HepG2 (cell line): ENCODE data around the gene MBTPS2. TPM values are rescaled to one million over a fixed set of nuclear protein-coding genes. Genes with fewer than 3 reads are reported as not detected.
A peak's percentile ranks its signal among the peaks of the same experiment; 100 is the strongest.

Experiments
- FOXK1 ChIP-seq: sonication (generic); formaldehyde crosslinking; IDR thresholded peaks from 2 replicates; pipeline ENCODE4 v1.4.0; 2020; ENCODE audit warnings: low read depth, missing genetic modification reagents, borderline replicate concordance
- KAT7 ChIP-seq: IDR thresholded peaks from 2 replicates; pipeline ENCODE4 v1.6.1; 2018; ENCODE audit warnings: borderline replicate concordance, missing compliant biosample characterization
- PAF1 ChIP-seq: IDR thresholded peaks from 2 replicates; pipeline ENCODE4 v1.6.1; 2016; ENCODE audit warnings: missing genetic modification reagents, missing compliant biosample characterization
- PCBP2 ChIP-seq: fragments of 200-400 bp; formaldehyde crosslinking; optimal IDR thresholded peaks from 2 replicates; pipeline ENCODE3; 2018; ENCODE audit warnings: low read length, low read depth; ENCODE audit not compliant: poor library complexity, severe bottlenecking
- U2AF1 ChIP-seq: fragments of 200-400 bp; formaldehyde crosslinking; optimal IDR thresholded peaks from 2 replicates; pipeline ENCODE3; 2017; ENCODE audit warnings: mild to moderate bottlenecking, low read depth, low read length
- ZNF207 ChIP-seq: fragments of 450-650 bp; IDR thresholded peaks from 2 replicates; pipeline ENCODE4 v1.6.1; 2016; ENCODE audit warnings: antibody characterized with exemption, borderline replicate concordance
- ZNF775 ChIP-seq: sonication (generic); formaldehyde crosslinking; IDR thresholded peaks from 2 replicates; pipeline ENCODE4 v1.4.0; 2020; ENCODE audit warnings: missing genetic modification reagents, mild to moderate bottlenecking, moderate library complexity, borderline replicate concordance
- polyA plus RNA-seq, 8 experiments: library from polyadenylated mRNA; depleted of rRNA in 3 of 8; stranded (reverse) in 7 of 8; unstranded in 1 of 8; fragments of >200 nt; fragmentation: Illumina TruSeq in 4 of 8; extraction: Trizol in 4 of 8; gene quantifications; 2 replicates each; pipeline versions ENCODE4 v1.2.1 to v1.2.3, GENCODE V29; 2011 to 2016; ENCODE audit warnings: low read depth in 4 of 8, missing spikeins in 1 of 8, mixed read lengths in 1 of 8; ENCODE audit not compliant: insufficient read depth in 1 of 8
- total RNA-seq, 5 experiments: library from RNA; depleted of rRNA; stranded (reverse); fragments of >200 nt; fragmentation: Illumina TruSeq; extraction: Trizol; gene quantifications; 2 replicates each; pipeline ENCODE4 v1.2.3, GENCODE V29; 2016; ENCODE audit warnings: low read depth in 1 of 5
- TF ChIP-seq, protein P1 (sequence below): sonication (generic); formaldehyde crosslinking; IDR thresholded peaks from 2 replicates; pipeline ENCODE4 v1.8.1; 2023; ENCODE audit warnings: mild to moderate bottlenecking, missing genetic modification reagents
- TF ChIP-seq, protein P2 (sequence below): sonication (generic); formaldehyde crosslinking; IDR thresholded peaks from 2 replicates; pipeline ENCODE4 v1.4.0; 2020; ENCODE audit warnings: mild to moderate bottlenecking, low read depth, missing genetic modification reagents
- TF ChIP-seq, protein P3 (sequence below): sonication (generic); formaldehyde crosslinking; IDR thresholded peaks from 2 replicates; pipeline ENCODE4 v1.4.0; 2020; ENCODE audit warnings: mild to moderate bottlenecking, missing genetic modification reagents

Gene MBTPS2
- total and polyA plus RNA-seq, 2 of the 13 experiments (the other 11 are each of a cell fraction or from before 2014, with no cell fraction given) = 5.7 to 14.4 TPM

DNA sequence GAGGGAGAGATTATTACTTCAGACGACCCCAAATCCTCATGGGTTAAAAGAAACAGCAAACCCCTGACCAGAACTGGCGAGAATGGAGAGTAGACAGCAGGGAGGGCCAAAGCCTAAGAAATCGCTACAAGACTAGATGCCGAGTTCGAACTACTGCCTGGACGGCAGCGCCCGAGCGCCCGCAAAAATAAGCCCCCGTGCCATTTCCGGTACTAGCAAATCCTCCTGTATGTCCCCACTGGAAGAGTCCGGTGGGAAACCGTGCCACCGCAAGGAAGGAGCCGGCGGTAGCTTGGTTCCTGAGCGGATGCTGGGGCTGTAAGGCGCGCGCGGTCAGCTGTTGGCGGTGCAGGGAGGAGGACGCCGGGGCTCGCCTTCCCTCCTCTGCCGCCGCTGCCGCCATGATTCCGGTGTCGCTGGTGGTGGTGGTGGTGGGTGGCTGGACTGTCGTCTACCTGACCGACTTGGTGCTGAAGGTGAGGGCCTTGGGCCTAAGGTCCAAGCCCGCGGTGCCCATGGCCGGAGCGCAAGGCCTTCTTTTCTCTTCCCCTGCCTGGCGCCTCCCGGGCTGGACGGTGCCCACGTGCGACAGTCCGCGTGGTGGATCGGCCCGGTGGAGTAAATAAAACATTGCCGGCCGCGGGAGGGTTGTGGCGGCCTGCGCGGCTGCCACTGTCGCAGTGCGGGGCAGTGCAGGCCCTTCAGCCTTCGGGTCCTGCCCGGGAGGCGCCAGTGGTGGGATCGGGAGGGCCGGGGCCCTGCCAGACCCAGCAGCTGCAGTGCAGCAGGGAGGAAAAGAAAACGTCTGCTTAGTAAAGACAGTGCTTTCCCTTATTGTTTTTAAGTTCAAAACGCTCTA is at the start of gene MBTPS2 (continued):
- TF ChIP-seq, protein P1, sequence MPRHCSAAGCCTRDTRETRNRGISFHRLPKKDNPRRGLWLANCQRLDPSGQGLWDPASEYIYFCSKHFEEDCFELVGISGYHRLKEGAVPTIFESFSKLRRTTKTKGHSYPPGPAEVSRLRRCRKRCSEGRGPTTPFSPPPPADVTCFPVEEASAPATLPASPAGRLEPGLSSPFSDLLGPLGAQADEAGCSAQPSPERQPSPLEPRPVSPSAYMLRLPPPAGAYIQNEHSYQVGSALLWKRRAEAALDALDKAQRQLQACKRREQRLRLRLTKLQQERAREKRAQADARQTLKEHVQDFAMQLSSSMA = no peak
- TF ChIP-seq KAT7 (CRISPR knock-in tag) = peak; percentile 81
- TF ChIP-seq, protein P2, sequence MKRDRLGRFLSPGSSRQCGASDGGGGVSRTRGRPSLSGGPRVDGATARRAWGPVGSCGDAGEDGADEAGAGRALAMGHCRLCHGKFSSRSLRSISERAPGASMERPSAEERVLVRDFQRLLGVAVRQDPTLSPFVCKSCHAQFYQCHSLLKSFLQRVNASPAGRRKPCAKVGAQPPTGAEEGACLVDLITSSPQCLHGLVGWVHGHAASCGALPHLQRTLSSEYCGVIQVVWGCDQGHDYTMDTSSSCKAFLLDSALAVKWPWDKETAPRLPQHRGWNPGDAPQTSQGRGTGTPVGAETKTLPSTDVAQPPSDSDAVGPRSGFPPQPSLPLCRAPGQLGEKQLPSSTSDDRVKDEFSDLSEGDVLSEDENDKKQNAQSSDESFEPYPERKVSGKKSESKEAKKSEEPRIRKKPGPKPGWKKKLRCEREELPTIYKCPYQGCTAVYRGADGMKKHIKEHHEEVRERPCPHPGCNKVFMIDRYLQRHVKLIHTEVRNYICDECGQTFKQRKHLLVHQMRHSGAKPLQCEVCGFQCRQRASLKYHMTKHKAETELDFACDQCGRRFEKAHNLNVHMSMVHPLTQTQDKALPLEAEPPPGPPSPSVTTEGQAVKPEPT (CRISPR knock-in tag) = 0 out of 2 replicates have a peak, but pooled peaks have one; percentile 53
- TF ChIP-seq PCBP2 = no peak
- no peak for TF ChIP-seq U2AF1
- TF ChIP-seq, protein P3, sequence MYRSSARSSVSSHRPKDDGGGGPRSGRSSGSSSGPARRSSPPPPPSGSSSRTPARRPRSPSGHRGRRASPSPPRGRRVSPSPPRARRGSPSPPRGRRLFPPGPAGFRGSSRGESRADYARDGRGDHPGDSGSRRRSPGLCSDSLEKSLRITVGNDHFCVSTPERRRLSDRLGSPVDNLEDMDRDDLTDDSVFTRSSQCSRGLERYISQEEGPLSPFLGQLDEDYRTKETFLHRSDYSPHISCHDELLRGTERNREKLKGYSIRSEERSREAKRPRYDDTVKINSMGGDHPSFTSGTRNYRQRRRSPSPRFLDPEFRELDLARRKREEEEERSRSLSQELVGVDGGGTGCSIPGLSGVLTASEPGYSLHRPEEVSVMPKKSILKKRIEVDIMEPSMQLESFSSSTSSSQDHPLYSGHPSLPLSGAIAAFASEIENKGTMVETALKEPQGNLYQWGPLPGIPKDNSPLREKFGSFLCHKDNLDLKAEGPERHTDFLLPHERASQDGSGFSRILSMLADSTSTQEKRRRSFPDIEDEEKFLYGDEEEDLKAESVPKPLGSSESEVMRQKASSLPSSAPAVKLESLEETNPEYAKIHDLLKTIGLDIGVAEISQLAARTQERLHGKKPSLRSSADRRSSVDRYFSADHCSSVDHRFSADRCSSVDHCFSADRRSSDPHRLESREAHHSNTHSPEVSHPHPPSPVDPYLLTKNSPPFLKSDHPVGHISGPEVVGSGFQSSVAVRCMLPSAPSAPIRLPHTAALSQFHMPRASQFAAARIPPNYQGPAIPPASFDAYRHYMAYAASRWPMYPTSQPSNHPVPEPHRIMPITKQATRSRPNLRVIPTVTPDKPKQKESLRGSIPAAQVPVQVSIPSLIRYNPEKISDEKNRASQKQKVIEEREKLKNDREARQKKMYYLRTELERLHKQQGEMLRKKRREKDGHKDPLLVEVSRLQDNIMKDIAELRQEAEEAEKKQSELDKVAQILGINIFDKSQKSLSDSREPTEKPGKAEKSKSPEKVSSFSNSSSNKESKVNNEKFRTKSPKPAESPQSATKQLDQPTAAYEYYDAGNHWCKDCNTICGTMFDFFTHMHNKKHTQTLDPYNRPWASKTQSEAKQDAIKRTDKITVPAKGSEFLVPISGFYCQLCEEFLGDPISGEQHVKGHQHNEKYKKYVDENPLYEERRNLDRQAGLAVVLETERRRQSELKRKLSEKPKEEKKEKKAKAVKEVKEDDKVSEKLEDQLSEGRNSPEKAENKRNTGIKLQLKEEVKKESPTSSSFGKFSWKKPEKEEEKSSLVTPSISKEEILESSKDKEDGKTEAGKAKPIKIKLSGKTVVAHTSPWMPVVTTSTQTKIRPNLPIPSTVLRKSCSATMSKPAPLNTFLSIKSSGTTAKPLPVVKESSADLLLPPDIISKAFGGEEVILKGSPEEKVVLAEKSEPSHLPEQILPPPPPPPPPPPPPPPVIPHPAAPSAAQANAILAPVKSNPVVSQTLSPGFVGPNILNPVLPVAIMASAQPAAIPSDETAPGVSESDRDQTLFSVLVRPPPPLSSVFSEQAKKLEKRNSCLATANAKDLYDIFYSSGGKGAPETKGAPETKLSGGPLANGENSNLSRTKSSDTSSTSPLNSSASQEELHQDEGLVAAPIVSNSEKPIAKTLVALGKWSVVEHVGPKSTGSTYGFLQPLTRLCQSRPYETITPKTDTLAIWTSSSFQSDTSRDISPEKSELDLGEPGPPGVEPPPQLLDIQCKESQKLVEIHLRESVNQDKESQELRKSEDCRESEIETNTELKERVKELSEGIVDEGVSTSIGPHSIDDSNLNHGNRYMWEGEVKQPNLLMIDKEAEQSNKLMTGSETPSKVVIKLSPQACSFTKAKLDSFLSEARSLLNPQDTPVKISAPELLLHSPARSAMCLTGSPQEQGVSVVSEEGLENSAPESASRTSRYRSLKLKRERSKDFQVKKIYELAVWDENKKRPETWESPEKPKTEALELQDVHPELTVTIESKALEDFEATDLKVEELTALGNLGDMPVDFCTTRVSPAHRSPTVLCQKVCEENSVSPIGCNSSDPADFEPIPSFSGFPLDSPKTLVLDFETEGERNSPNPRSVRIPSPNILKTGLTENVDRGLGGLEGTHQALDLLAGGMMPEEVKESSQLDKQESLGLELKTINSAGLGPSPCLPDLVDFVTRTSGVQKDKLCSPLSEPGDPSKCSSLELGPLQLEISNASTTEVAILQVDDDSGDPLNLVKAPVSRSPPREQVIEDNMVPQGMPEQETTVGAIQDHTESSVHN (CRISPR knock-in tag) = no peak
- no peak for TF ChIP-seq PAF1 (CRISPR knock-in tag)
- peak; percentile 74; the same call in 1 of the 2 replicates for TF ChIP-seq FOXK1 (CRISPR knock-in tag)
- TF ChIP-seq ZNF775 (CRISPR knock-in tag) = no peak
- TF ChIP-seq ZNF207 = no peak
